Measurements from ENCODE around the gene SMARCA1. TPM values are rescaled to one million over a fixed set of nuclear protein-coding genes. Genes with fewer than 3 reads are reported as not detected.
"Not testable (repeated sequence)": the region's sequence is repeated elsewhere in the genome, so short reads cannot be mapped to it uniquely, and the experiment has no call there.

Gene SMARCA1, protein sequence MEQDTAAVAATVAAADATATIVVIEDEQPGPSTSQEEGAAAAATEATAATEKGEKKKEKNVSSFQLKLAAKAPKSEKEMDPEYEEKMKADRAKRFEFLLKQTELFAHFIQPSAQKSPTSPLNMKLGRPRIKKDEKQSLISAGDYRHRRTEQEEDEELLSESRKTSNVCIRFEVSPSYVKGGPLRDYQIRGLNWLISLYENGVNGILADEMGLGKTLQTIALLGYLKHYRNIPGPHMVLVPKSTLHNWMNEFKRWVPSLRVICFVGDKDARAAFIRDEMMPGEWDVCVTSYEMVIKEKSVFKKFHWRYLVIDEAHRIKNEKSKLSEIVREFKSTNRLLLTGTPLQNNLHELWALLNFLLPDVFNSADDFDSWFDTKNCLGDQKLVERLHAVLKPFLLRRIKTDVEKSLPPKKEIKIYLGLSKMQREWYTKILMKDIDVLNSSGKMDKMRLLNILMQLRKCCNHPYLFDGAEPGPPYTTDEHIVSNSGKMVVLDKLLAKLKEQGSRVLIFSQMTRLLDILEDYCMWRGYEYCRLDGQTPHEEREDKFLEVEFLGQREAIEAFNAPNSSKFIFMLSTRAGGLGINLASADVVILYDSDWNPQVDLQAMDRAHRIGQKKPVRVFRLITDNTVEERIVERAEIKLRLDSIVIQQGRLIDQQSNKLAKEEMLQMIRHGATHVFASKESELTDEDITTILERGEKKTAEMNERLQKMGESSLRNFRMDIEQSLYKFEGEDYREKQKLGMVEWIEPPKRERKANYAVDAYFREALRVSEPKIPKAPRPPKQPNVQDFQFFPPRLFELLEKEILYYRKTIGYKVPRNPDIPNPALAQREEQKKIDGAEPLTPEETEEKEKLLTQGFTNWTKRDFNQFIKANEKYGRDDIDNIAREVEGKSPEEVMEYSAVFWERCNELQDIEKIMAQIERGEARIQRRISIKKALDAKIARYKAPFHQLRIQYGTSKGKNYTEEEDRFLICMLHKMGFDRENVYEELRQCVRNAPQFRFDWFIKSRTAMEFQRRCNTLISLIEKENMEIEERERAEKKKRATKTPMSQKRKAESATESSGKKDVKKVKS
- total RNA-seq = 0.18 and 0.34 TPM in 2 replicates

- Mint-ChIP-seq H3K27me3 (ENCODE audit: low read depth) (peaks cover 33% of the 10 kb centered on the region), H3K9me3 (no peaks in the 10 kb centered on the region), H3K4me1 (ENCODE audit: low read depth) (peaks cover 6% of the 10 kb centered on the region), H3K36me3 (ENCODE audit: low read depth) (no peaks in the 10 kb centered on the region), H3K27ac (no peak within 1 kb of the TSS), H3K4me3 (ENCODE audit: low read depth) (peak within 1 kb of the TSS; percentile 73)
- intact Hi-C loops (cut with micrococcal nuclease) = no loop called here
- DNase-seq (ENCODE audit: low spot score) = no peak
These were observed at the start of gene SMARCA1 for GRCh38 chrX:129523079-129523911. SMARCA1 (minus strand) TSS chrX:129523490; CDS start chrX:129523370, 120 bp downstream.

- intact Hi-C loops (cut with micrococcal nuclease) = no loop called here
- no peaks in the 10 kb centered on the region for H3K36me3 Mint-ChIP-seq (ENCODE audit: low read depth)
- no peaks in the 10 kb centered on the region for H3K4me1 Mint-ChIP-seq (ENCODE audit: low read depth)
- no peaks in the 10 kb centered on the region for H3K27me3 Mint-ChIP-seq (ENCODE audit: low read depth)
- no peaks in the 10 kb centered on the region for H3K9me3 Mint-ChIP-seq
- no peak overlapping the region for H3K27ac Mint-ChIP-seq
- no peak overlapping the region for H3K4me3 Mint-ChIP-seq (ENCODE audit: low read depth)
- DNase-seq (ENCODE audit: low spot score) = no peak
These were observed 49.1 kb upstream of the SMARCA1 start for GRCh38 chrX:129572422-129572821.

- Mint-ChIP-seq H3K4me3 (ENCODE audit: low read depth) (no peak overlapping the region), H3K4me1 (ENCODE audit: low read depth) (peaks cover 7% of the 10 kb centered on the region), H3K9me3 (no peaks in the 10 kb centered on the region), H3K27ac (no peak overlapping the region), H3K36me3 (ENCODE audit: low read depth) (peaks cover 8% of the 10 kb centered on the region), H3K27me3 (ENCODE audit: low read depth) (no peaks in the 10 kb centered on the region)
- no peak for DNase-seq (ENCODE audit: low spot score)
- intact Hi-C loops (cut with micrococcal nuclease) = no loop called here
These were observed 45.1 kb upstream of the SMARCA1 start for GRCh38 chrX:129568349-129568748.

GRCh38 chrX:129566073-129566472 is 42.8 kb upstream of the SMARCA1 start:
- no peaks in the 10 kb centered on the region for H3K9me3 Mint-ChIP-seq
- no peaks in the 10 kb centered on the region for H3K27me3 Mint-ChIP-seq (ENCODE audit: low read depth)
- H3K4me1 Mint-ChIP-seq (ENCODE audit: low read depth) = peaks cover 7% of the 10 kb centered on the region
- H3K36me3 Mint-ChIP-seq (ENCODE audit: low read depth) = peaks cover 14% of the 10 kb centered on the region
- no peak overlapping the region for H3K4me3 Mint-ChIP-seq (ENCODE audit: low read depth)
- intact Hi-C loops (cut with micrococcal nuclease) = no loop called here
- no peak for DNase-seq (ENCODE audit: low spot score)
- no peak overlapping the region for H3K27ac Mint-ChIP-seq

DNA sequence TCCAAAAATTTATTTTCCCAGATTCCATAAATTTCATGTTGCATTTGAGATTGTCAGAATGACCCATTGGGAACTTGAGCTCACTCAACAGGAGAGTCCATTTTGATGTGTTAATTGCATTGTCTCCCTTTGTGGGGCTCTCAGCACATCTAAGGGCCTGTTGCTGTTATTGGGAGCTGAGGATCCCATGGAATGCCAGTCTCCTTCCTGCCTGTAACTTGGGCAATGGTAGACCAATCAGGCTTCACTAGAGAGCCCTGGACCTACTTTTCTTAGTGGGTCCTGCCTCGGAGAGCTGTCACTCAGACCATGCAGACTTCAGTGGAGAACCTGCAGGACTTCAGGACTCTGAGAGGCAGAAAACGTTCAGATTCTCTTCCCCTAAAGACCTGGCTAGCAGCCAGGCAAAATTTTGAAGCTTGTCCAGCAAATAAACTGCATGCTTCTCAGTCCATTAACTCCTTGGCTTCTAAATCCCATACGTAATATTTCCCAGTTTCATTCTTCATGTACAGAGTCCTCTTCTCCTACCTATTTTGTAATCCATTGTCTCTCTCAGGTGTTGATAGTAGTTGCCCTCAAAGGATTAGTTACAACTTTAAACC is 41.9 kb upstream of the SMARCA1 start:
- Mint-ChIP-seq H3K4me1 (ENCODE audit: low read depth) (peaks cover 7% of the 10 kb centered on the region), H3K27me3 (ENCODE audit: low read depth) (no peaks in the 10 kb centered on the region), H3K4me3 (ENCODE audit: low read depth) (no peak overlapping the region), H3K9me3 (no peaks in the 10 kb centered on the region), H3K27ac (no peak overlapping the region), H3K36me3 (ENCODE audit: low read depth) (peaks cover 14% of the 10 kb centered on the region)
- DNase-seq (ENCODE audit: low spot score) = no peak
- intact Hi-C loops (cut with micrococcal nuclease) = no loop called here

- H3K27me3 Mint-ChIP-seq (ENCODE audit: low read depth); H3K9me3 Mint-ChIP-seq; DNase-seq (ENCODE audit: low spot score); H3K27ac Mint-ChIP-seq; H3K4me3 Mint-ChIP-seq (ENCODE audit: low read depth); intact Hi-C loops (cut with micrococcal nuclease); H3K4me1 Mint-ChIP-seq (ENCODE audit: low read depth): not testable (repeated sequence)
- H3K36me3 Mint-ChIP-seq (ENCODE audit: low read depth) = peaks cover 14% of the 10 kb centered on the region
These were observed 41.1 kb upstream of the SMARCA1 start for GRCh38 chrX:129564345-129564744.

GRCh38 chrX:129561453-129561852 is 38.2 kb upstream of the SMARCA1 start:
- no peak overlapping the region for H3K27ac Mint-ChIP-seq
- DNase-seq (ENCODE audit: low spot score) = no peak
- no peaks in the 10 kb centered on the region for H3K9me3 Mint-ChIP-seq
- H3K36me3 Mint-ChIP-seq (ENCODE audit: low read depth) = peaks cover 14% of the 10 kb centered on the region
- H3K27me3 Mint-ChIP-seq (ENCODE audit: low read depth) = no peaks in the 10 kb centered on the region
- intact Hi-C loops (cut with micrococcal nuclease) = no loop called here
- no peak overlapping the region for H3K4me3 Mint-ChIP-seq (ENCODE audit: low read depth)
- peaks cover 7% of the 10 kb centered on the region for H3K4me1 Mint-ChIP-seq (ENCODE audit: low read depth)

- no peaks in the 10 kb centered on the region for H3K27me3 Mint-ChIP-seq (ENCODE audit: low read depth)
- intact Hi-C loops (cut with micrococcal nuclease) = no loop called here
- H3K9me3 Mint-ChIP-seq = no peaks in the 10 kb centered on the region
- no peak overlapping the region for H3K27ac Mint-ChIP-seq
- H3K4me3 Mint-ChIP-seq (ENCODE audit: low read depth) = no peak overlapping the region
- no peaks in the 10 kb centered on the region for H3K4me1 Mint-ChIP-seq (ENCODE audit: low read depth)
- H3K36me3 Mint-ChIP-seq (ENCODE audit: low read depth) = peaks cover 9% of the 10 kb centered on the region
- DNase-seq (ENCODE audit: low spot score) = no peak
These were observed 36.5 kb upstream of the SMARCA1 start for GRCh38 chrX:129559783-129560182.

DNA sequence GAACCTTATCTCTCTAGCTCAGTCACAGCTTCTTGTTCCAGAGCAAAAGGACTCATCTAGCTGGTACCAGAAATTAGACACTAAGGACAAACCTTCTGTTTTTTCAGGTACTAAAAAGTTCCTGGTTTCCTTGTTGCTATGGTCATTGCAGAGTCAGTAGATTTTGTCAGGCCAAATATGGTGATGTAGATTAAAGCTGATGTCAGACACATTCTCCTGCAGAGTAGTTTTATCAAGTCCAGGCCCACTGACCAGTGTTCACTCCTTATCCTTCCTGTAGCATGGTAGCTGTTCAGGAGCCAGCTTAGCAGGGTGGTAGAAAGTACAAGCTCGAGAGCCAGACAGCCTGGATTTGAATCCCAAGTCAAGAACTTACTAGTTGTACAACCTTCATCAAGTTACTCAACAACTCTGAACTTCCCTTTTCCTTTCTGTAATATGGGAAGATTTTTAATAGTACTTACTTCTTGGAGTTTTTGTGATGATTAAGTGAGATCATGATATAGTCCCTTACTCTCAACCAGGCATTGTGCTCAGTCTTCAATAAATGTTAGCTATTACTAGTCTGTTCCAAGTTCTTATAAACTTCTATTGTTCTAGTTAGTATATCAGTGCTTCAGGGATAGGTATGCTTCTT is 34.7 kb upstream of the SMARCA1 start:
- H3K36me3 Mint-ChIP-seq (ENCODE audit: low read depth) = peaks cover 5% of the 10 kb centered on the region
- DNase-seq (ENCODE audit: low spot score) = no peak
- H3K27ac Mint-ChIP-seq = no peak overlapping the region
- no peak overlapping the region for H3K4me3 Mint-ChIP-seq (ENCODE audit: low read depth)
- intact Hi-C loops (cut with micrococcal nuclease) = no loop called here
- no peaks in the 10 kb centered on the region for H3K9me3 Mint-ChIP-seq
- H3K27me3 Mint-ChIP-seq (ENCODE audit: low read depth) = no peaks in the 10 kb centered on the region
- no peaks in the 10 kb centered on the region for H3K4me1 Mint-ChIP-seq (ENCODE audit: low read depth)

DNA sequence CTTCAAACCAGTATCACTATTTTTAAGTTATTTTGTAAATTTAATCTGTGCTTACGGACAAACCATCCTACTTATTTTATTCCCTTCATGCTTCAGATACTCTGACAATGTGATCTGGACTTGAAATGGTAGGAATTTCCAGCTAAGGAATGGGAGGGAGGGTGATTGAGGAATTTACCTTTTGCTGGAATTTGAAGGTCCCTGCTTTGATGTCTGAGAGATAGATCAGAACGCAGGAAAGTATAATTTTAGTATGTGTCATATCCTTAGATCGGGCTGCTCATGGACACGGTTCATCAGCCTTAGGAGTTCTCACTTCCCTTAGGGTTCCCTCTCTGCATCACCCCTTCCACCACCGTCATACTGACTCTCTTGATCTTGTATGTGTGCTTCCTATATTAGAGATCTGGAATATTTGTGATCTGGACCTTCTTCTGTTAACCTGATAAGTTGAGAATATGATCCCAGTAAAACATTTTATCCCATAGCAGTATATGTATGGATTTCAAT is 33.6 kb upstream of the SMARCA1 start:
- no peaks in the 10 kb centered on the region for H3K27me3 Mint-ChIP-seq (ENCODE audit: low read depth)
- no peak for DNase-seq (ENCODE audit: low spot score)
- no peaks in the 10 kb centered on the region for H3K4me1 Mint-ChIP-seq (ENCODE audit: low read depth)
- H3K9me3 Mint-ChIP-seq = no peaks in the 10 kb centered on the region
- intact Hi-C loops (cut with micrococcal nuclease) = no loop called here
- H3K27ac Mint-ChIP-seq = no peak overlapping the region
- no peak overlapping the region for H3K4me3 Mint-ChIP-seq (ENCODE audit: low read depth)
- no peaks in the 10 kb centered on the region for H3K36me3 Mint-ChIP-seq (ENCODE audit: low read depth)

DNA sequence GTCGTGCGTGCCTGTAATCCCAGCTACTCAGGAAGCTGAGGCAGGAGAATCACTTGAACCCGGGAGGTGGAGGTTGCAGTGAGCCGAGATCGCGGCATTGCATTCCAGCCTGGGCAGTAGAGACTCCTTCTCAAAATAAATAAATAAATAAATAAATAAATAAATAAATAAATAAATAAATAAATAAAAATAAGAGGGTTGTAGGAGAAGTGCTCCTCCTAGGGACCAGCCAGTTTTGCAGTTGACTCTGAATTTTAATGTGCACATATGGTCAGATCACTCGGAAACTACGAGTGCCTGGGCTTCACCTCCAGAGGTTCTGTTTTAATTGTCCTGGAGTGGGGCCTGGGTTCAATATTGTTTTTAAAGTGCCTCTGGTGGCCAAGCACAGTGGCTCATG is 31.5 kb upstream of the SMARCA1 start:
- H3K4me1 Mint-ChIP-seq (ENCODE audit: low read depth); H3K4me3 Mint-ChIP-seq (ENCODE audit: low read depth); H3K9me3 Mint-ChIP-seq; H3K36me3 Mint-ChIP-seq (ENCODE audit: low read depth); DNase-seq (ENCODE audit: low spot score); intact Hi-C loops (cut with micrococcal nuclease); H3K27ac Mint-ChIP-seq; H3K27me3 Mint-ChIP-seq (ENCODE audit: low read depth): not testable (repeated sequence)
